NCI-H1417 treated with DMSO at 0.1 percent for 48 hours (cell line): ENCODE results near the gene YY1.
"Not testable (repeated sequence)": the region's sequence is repeated elsewhere in the genome, so short reads cannot be mapped to it uniquely, and the experiment has no call there.

Experiments used
- DNase-seq: peaks from one replicate; lab custom pipeline; 2025; lab: John Stamatoyannopoulos, UW

Gene YY1

DNA sequence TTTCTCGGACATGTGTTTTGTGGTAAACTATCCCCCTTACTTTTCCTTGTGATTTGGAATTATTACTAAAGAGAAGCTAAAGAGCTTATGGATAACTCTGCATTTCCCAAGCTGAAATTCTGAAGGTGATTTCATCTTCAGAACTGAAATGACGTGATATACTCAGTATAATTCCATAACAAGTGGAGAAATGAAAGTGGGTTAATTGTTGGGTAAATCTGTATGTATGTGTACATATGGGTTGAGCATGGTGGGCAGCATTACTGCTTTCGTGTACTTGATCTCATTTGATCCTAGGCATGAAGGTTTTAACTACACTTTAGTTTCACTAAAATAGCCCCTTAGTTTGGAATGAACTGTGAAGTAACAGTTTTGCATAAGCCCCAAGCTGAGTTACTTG, 4.1 kb downstream of the YY1 start:
- no peak for DNase-seq

DNA sequence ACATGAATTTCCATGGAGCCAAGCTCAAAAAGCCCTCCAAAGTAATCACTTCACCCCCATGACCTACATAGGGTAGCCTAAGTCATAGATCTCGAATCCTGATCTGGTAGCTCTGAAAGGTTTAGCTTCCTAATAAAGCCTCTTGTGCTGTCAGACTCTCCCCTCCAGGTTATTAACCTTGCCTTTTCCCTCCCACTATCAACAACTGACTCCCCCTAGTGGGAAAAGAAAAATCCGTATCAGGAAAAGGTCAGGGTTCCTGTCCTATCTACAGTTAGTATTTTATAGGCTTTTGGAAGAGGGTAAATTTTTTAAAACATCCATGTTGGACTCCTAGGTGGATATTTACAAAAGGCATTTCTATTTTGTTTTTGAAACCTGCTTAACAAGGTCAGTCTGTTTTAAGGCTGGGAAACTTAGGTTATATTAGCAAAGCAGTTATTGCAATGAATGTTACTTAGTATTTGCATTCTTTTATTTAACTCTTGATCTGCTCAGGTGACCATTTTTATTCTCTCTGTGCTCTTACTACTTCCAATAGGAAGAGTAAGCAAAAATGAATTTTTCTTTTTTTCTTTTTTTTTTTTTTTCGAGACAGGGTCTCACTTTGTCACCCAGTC, 8.0 kb downstream of the YY1 start:
- DNase-seq = peak; percentile 57

DNA sequence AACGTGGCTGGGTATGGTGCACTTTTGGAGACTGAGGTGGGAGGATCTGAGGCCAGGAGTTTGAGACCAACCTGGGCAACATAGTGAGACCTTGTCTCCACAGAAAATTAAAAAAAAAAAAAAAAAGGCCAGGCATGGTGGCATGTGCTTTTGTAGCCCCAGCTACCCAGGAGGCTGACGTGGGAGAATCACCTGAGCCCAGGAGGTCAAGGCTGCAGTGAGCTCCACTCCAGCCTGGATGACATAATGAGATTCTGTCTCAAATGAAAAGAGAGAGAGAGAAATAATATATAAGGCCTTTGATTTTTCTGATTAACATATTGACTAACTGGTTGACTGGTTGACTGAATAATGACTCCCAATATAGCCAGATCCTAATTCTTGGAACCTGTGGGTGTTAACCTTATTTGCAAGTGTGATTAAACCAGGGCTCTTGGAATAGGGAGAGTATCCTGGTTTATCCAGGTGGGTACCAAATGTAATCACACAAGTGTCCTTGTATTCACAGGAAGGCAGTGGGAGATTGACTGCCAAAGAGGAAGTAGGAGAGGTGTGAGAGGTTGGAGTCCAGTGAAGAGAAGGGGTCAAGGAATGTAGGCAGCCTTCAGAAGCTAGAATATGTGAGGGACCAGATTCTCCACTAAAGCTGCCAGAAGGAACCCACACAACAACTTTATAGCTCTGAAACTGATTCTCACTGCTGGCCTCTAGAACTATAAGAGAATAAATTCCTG, 12.0 kb downstream of the YY1 start:
- no peak for DNase-seq

DNA sequence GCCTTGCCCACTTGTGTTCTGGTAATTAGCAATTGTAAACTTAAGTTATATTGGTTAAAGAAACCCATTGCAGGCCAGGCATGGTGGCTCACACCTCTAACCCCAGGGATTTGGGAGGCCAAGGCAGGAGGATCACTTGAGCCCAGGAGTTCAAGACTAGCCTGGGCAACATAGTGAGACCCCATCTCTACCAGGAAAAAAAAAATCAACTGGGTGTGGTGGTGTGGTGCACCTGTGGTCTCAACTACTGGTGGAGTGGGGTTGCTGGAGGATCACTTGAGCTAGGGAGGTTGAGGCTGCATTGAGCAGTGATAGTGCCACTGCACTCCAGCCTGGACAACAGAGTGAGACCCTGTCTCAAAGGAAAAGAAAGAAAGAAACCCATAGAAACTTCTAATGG, 13.7 kb downstream of the YY1 start:
- no peak for DNase-seq

GRCh38 chr14:100256339-100256895, 17.5 kb downstream of the YY1 start:
- DNase-seq = no peak

DNA sequence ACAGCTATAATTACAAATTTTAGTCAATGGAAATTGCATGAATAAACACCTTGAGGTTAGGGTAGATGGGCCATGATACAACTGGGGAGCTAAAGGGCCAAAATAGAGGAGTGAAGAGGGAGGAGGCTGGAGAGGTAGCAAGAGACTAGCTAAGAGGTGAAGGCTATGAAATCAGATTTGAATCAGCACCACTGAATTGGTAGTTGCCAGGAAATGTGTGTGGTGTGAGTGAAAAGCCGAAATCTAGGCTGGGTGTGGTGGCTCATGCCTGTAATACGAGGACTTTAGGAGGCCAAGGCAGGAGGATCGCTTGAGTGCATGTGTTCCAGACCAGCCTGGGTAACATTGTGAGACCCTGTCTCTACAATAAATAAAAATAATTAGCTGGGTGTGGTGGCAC, 22.7 kb downstream of the YY1 start:
- no peak for DNase-seq

GRCh38 chr14:100262545-100262944, 23.6 kb downstream of the YY1 start:
- DNase-seq = no peak

DNA sequence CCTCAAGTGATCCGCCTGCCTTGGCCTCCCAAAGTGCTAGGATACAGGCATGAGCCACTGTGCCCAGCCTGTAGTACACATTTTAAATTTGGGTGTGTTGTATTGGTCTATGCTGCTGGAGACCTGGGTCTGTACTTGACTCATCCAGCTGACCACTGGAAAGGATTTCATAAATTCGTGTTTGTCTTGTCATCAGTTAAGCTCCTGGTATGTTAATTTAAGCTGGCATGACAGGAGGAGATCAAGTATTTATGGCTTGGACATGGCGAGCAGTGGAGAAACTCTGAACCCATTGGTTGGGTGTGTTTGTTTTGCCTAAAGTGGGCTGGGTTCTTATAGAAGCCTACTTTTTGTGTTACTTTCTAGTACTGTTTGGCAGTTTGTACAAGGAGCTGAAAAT, 24.2 kb downstream of the YY1 start:
- DNase-seq = no peak

GRCh38 chr14:100267990-100268389, 29.0 kb downstream of the YY1 start:
- no peak for DNase-seq

DNA sequence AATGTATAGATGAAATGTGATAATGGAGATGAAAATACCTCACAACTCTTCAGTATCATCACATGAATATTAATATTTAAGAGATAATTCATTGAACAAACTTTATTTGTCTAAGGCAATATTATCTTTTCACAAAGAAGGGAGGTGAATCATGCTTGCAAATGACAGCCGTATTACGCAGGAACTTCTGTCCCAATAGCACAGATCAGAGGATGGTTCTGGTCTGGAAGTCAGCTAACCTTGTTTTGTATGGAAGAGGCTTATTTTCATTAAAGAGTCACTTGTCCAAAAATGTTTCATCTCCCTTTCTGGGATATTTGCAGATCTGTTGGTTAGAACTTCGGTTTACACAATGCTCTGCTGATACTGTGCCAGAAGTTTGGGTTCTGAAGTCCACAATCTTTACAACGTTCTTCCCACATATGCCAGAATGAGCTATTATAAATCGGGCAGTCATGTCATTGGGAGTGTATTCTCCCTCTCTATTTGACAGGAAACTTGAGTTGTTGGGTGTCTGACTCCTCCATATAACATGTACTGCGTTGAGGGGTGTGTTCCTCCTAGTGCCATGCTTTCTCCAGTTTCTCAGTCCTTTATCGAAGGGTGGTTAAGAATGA, 29.8 kb downstream of the YY1 start:
- no peak for DNase-seq

GRCh38 chr14:100271247-100271939, 32.4 kb downstream of the YY1 start:
- DNase-seq = no peak

GRCh38 chr14:100274250-100274649, 35.3 kb downstream of the YY1 start:
- no peak for DNase-seq

GRCh38 chr14:100275214-100275613, 36.3 kb downstream of the YY1 start:
- no peak for DNase-seq

DNA sequence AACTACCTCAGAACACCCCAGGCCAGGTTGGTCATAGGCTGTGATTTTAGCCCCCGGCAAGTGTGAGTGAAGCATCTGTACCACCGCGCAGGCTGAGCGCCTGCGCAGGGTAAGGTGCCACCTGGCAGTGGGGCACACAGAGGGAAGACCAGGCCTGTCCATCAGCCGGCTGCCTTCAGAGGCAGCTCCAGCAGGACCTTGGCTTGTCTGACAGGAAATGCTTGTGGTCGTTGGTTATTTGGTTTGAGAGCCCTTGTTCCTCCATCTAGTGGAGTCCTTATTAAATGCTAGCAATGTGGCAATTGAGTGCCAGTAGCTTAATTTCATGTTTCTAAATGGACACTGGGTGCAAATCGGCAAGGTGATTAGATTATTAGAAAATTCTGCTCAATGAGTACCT, 39.8 kb downstream of the YY1 start:
- DNase-seq = no peak

- DNase-seq = no peak
These were observed 40.2 kb downstream of the YY1 start for GRCh38 chr14:100279133-100279532.

- no peak for DNase-seq
These were observed 40.6 kb downstream of the YY1 start for GRCh38 chr14:100279563-100279962.

GRCh38 chr14:100281286-100282082, 42.5 kb downstream of the YY1 start:
- no peak for DNase-seq

- DNase-seq = no peak
These were observed 43.1 kb downstream of the YY1 start for GRCh38 chr14:100282083-100282350.

GRCh38 chr14:100282766-100283419, 43.9 kb downstream of the YY1 start:
- no peak for DNase-seq

DNA sequence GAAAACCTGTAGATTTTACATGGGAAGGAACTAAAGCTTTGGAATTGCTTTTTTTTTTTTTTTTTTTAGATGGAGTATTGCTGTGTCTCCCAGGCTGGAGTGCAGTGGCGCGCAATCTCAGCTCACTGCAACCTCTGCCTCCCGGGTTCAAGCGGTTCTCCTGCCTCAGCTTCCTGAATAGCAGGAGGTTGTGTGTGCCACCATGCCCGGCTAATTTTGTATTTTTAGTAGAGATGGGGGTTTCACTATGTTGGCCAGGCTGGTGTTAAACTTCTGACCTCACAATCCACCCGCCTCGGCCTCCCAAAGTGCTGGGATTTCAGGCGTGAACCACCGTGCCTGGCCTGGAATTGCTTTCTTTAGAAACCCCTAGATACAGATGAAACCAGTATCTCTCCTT, 44.5 kb downstream of the YY1 start:
- not testable (repeated sequence) for DNase-seq
